ENCODE data around the gene PTX4. TPM values are rescaled to one million over a fixed set of nuclear protein-coding genes. Genes with fewer than 3 reads are reported as not detected.

Gene PTX4, protein sequence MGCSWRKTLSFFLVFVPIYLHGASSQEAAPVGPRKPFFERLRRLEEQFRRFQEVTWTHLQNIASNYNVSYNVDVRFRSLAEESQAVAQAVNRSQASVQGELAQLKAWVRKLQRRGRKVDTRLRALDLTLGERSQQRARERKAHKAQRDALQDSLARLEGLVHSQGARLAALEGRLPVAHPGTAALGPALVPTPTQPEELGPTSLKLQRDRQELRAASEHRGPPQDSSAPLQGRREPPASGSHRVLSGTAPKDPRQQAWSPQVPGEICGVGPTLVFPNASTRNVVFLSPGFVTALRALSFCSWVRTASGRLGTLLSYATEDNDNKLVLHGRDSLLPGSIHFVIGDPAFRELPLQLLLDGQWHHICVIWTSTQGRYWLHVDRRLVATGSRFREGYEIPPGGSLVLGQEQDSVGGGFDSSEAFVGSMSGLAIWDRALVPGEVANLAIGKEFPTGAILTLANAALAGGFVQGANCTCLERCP
- total RNA-seq = not detected

DNA sequence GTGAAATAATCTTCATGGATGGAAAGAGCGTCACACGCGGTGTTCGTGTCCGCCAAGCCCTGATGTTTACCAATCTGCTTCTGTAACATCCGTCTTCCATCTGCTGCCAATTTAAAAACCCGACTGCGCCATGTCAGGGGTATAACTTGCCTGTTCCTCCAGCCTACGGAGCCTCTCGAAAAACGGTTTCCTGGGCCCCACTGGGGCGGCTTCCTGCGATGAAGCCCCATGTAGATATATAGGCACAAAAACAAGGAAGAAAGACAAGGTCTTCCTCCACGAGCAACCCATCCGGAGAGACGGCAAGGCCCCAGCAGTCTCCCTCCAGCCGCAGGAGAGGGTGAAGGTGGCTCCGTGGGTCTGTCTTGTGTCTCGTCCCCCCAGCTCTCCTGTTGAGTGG, at the start of gene PTX4:
Gene PTX4, minus strand, starts transcription at position 326 of the 400 bp plus-strand sequence. Its CDS starts 35 bp downstream, at position 291.
- H3K9me3 Mint-ChIP-seq = no peaks in the 10 kb centered on the region
- H3K36me3 Mint-ChIP-seq (ENCODE audit: low read depth) = no peaks in the 10 kb centered on the region
- H3K27ac Mint-ChIP-seq = no peak within 1 kb of the TSS
- no peak for ATAC-seq (replicated peaks)
- no peak within 1 kb of the TSS for H3K4me3 Mint-ChIP-seq
- H3K27me3 Mint-ChIP-seq = no peaks in the 10 kb centered on the region
- no peaks in the 10 kb centered on the region for H3K4me1 Mint-ChIP-seq

DNA sequence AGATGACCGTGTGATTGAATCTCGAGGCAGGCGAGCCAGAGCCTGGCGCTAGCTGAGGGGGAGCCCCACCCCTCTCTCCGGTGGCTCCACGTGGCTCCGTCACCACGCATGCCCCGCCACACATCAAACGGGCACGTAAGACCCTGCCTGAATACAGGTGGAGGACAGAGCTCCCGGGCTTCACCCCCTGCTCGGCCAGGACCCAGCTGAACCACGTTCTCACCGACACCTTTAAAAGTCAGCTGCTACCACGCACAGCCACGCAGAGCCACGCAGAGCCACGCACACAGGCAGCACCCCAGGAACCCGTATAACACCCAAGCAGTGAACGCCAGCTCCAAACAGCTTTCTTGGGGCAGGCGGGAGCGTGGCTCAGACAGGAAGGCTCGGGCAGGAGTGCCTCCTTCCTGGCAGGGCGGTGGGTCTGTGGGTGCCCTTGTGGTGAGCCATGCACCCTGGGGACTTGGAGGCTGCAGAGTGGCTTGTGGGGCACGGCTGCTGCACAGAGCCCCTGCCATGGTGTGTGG, 49.1 kb upstream of the PTX4 start:
- no peaks in the 10 kb centered on the region for H3K27me3 Mint-ChIP-seq
- H3K36me3 Mint-ChIP-seq (ENCODE audit: low read depth) = peaks cover 56% of the 10 kb centered on the region
- ATAC-seq (replicated peaks) = no peak
- H3K27ac Mint-ChIP-seq = peak overlapping the region; percentile 24
- peaks cover 14% of the 10 kb centered on the region for H3K4me1 Mint-ChIP-seq
- peak overlapping the region; percentile 96 for H3K4me3 Mint-ChIP-seq
- H3K9me3 Mint-ChIP-seq = no peaks in the 10 kb centered on the region

DNA sequence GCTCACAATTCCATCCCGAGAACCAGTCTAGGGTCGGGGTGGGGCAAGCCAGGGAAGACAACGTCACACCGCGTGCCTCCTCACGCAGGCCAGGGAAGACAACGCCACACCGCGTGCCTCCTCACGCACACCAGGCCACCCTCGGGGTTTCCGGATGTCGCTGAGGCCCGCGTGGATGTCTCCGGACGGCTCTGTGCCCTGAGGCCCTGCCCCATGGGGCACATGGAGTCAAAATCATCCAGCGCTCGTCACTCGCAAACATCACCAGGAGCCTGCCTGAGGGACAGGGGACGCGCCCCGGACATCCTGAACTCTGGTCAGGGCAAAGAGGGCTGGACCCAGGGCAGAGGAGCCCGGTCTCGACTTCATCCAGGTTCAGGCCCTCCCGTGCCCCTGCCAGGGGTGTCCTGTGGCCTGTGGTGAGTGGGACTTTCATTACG, 48.4 kb upstream of the PTX4 start:
- Mint-ChIP-seq H3K27ac (peak overlapping the region; percentile 97), H3K9me3 (no peaks in the 10 kb centered on the region), H3K36me3 (ENCODE audit: low read depth) (peaks cover 56% of the 10 kb centered on the region), H3K27me3 (no peaks in the 10 kb centered on the region), H3K4me1 (peaks cover 14% of the 10 kb centered on the region), H3K4me3 (peak overlapping the region; percentile 96)
- ATAC-seq (replicated peaks) = no peak

DNA sequence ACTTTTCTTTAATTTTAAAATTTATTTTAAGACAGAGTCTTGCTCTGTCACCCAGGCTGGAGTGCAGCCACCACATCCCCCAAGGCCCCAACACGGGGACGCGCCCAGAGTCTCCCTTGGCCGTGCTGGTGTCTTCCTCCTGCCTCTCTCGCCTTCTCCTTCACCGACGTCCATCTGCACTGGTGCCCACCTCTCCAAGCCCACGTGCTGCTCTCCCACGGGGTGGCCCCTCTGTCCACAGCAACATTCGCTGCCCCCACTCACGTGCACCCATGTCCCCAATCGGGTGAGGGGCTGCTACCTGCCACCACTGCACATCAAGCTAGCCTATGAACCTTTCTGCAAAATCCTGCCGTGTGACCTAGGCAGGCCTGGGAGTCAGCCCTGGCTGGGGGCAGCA, 47.9 kb upstream of the PTX4 start:
- no peak for ATAC-seq (replicated peaks)
- peaks cover 14% of the 10 kb centered on the region for H3K4me1 Mint-ChIP-seq
- peak overlapping the region; percentile 97 for H3K27ac Mint-ChIP-seq
- H3K9me3 Mint-ChIP-seq = no peaks in the 10 kb centered on the region
- peak overlapping the region; percentile 96 for H3K4me3 Mint-ChIP-seq
- H3K27me3 Mint-ChIP-seq = no peaks in the 10 kb centered on the region
- H3K36me3 Mint-ChIP-seq (ENCODE audit: low read depth) = peaks cover 56% of the 10 kb centered on the region

DNA sequence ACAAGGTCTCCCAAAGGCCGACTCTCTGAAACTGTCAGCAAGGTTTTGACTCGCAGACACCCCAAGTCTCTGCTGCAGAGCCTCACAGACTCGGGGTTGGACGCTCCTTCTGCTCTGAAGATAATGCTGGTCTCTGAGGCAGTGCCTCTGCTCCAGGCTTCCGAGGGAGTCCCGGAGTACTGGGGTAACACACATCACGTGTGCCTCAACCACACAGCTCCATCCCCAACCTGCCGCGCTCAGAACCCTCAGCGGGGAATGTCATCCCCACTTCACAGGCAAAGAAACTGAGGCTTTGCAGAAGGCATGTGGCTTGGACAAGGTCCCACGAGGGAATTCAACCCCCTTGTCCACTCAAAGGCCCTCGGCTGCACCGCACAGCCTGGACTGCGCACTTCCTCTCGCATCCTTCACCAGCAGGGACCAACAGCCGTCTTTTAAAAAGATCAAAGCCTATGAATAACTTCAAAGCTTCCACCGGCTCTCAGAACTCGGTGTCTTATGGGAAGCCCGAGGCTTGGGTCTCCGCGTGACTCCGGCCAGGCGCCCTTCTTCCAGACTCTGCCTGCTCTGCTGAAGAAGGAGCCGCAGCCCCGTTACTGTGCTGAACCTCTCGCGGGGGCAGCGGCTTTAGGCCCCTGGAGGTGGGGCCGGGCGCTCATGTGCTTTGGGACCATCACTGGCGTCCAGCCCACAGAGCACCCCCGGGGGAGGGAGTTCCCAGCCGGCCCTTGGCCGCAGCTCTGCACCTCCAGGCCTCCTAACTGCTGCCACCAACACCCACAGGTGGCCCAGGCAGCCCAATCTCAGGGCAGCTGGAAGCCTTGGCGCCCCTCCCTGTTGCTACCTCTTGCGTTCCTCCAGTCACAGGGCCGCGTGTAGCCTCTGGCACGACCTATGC, 46.9 kb upstream of the PTX4 start:
- H3K4me3 Mint-ChIP-seq = peak overlapping the region; percentile 96
- no peaks in the 10 kb centered on the region for H3K27me3 Mint-ChIP-seq
- H3K4me1 Mint-ChIP-seq = peaks cover 14% of the 10 kb centered on the region
- ATAC-seq (replicated peaks) = peak; percentile 46
- H3K36me3 Mint-ChIP-seq (ENCODE audit: low read depth) = peaks cover 46% of the 10 kb centered on the region
- H3K9me3 Mint-ChIP-seq = no peaks in the 10 kb centered on the region
- H3K27ac Mint-ChIP-seq = peak overlapping the region; percentile 97

DNA sequence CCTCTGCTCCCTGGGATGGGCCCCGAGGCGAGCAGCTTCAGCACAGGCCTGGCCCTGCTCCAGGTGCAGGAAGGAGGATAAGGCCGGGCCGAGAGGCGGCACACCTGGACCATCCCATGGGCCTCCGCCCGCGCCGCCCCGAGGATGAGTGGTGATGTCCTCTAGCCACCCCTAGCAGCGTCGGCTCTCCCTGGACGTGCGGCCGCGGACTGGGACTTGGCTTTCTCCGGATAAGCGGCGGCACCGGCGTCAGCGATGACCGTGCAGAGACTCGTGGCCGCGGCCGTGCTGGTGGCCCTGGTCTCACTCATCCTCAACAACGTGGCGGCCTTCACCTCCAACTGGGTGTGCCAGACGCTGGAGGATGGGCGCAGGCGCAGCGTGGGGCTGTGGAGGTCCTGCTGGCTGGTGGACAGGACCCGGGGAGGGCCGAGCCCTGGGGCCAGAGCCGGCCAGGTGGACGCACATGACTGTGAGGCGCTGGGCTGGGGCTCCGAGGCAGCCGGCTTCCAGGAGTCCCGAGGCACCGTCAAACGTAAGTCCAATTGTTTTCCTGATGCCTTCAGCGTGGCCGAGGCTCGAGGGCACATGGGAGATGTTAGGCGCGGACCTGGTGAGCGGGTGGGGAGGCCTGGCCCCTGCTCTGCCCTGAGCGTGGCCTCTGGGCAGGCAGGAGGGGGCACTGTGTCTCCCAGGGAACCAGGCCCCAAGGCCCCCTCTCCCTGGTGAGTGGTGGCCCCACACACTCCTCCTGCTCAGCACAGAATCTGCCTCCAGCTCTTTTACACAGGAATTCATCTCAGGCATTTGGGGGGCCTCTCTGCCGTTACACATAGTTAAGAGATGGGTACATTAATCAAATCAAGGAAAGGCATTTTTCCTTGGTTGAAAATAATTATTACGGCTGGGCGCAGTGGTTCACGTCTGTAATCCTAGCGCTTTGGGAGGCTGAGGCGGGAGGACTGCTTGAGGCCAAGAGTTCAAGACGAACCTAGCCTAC, 45.6 kb upstream of the PTX4 start:
- Mint-ChIP-seq H3K27ac (peak overlapping the region; percentile 97), H3K4me3 (peak overlapping the region; percentile 96), H3K36me3 (ENCODE audit: low read depth) (peaks cover 43% of the 10 kb centered on the region), H3K4me1 (peaks cover 10% of the 10 kb centered on the region), H3K9me3 (no peaks in the 10 kb centered on the region), H3K27me3 (no peaks in the 10 kb centered on the region)
- ATAC-seq (replicated peaks) = peak; percentile 47

DNA sequence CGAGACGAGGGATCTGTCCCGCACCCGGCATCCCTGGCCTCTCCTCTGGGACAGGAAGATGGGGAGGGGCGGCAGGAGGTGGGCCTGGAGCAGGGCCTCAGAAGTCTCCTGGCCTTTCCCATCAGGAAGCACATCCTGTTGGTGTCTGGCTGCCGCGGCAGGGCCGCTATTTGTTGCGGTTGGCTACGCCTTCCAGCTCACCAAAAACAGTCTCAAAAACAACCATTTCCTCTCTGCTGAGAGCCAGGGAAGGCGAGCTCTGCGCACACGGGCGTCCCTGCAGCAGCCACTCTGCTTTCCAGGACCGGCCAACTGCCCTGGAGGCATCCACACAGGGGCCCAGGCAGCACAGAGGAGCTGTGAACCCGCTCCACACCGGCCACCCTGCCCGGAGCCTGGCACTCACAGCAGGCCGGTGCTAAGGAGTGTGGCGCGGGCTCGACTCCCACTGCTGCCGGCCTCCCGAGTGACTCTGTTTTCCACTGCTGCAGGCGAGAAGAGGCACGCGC, 44.8 kb upstream of the PTX4 start, which contains the start of gene TMEM204:
Gene TMEM204, plus strand, starts transcription at position 224 of the 509 bp plus-strand sequence. CDS start 610 bp downstream, outside the sequence.
- Mint-ChIP-seq H3K4me1 (peaks cover 9% of the 10 kb centered on the region), H3K27ac (peak within 1 kb of the TSS; percentile 97), H3K4me3 (peak within 1 kb of the TSS; percentile 96), H3K36me3 (ENCODE audit: low read depth) (peaks cover 40% of the 10 kb centered on the region), H3K27me3 (no peaks in the 10 kb centered on the region), H3K9me3 (no peaks in the 10 kb centered on the region)
- peak; percentile 43 for ATAC-seq (replicated peaks)

DNA sequence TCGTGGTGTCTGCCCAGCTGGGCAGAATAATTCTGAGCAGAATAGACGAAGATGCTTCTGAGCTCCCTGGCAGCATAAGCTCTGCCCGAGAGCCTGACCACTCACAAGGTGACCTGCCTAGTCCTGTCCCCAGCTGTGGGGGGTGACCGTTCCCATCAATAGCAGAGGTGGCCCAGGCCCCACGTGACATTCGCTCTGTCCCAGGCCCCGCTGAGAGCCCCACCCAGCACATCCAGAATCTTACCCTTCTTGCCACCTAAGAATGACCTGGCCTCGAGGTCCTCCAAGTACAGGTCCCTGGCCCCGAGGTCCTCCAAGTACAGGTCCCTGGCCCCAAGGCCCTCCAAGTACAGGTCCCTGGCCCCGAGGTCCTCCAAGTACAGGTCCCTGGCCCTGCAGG, 44.0 kb upstream of the PTX4 start:
- no peak for ATAC-seq (replicated peaks)
- H3K4me3 Mint-ChIP-seq = peak overlapping the region; percentile 96
- peaks cover 6% of the 10 kb centered on the region for H3K4me1 Mint-ChIP-seq

DNA sequence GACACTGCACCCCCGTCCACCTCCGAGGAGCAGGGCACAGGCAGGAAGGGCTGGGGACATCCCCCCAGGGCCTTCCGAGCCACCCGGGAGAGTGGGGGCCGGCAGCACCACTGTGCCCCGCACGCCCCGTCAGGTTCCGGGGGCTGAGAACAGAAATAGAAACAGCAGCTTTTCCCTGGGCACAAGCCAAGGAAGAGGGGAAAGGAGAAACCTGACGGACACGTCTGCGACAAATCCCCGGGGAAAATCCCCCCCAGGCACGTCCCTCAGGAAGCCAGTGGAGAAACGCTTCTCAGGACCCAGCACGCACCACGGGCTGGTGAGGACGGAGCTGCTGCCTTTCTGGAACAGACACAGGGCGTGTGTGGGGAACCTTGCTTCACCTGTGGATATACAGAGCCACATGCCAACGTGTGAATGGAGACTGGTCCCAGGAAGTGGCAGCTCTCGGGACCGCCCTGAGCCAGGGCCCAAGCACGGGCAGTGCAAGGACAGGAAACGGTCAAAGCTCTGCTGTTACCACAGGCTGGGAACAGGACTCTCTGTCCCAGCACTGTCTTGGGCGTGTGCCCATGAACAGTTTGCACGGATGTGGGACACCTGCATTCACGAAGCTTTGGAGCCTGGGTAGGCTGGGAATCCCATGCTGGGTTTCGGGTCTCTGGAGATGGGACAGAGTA, 43.5 kb upstream of the PTX4 start:
- peaks cover 28% of the 10 kb centered on the region for H3K36me3 Mint-ChIP-seq (ENCODE audit: low read depth)
- peaks cover 6% of the 10 kb centered on the region for H3K4me1 Mint-ChIP-seq
- H3K9me3 Mint-ChIP-seq = no peaks in the 10 kb centered on the region
- ATAC-seq (replicated peaks) = no peak
- peak overlapping the region; percentile 96 for H3K4me3 Mint-ChIP-seq
- no peak overlapping the region for H3K27ac Mint-ChIP-seq
- no peaks in the 10 kb centered on the region for H3K27me3 Mint-ChIP-seq

More for the DNA sequence above, 44.0 kb upstream of the PTX4 start:
- no peak overlapping the region for H3K27ac Mint-ChIP-seq
- peaks cover 33% of the 10 kb centered on the region for H3K36me3 Mint-ChIP-seq (ENCODE audit: low read depth)
- H3K27me3 Mint-ChIP-seq = no peaks in the 10 kb centered on the region
- H3K9me3 Mint-ChIP-seq = no peaks in the 10 kb centered on the region

DNA sequence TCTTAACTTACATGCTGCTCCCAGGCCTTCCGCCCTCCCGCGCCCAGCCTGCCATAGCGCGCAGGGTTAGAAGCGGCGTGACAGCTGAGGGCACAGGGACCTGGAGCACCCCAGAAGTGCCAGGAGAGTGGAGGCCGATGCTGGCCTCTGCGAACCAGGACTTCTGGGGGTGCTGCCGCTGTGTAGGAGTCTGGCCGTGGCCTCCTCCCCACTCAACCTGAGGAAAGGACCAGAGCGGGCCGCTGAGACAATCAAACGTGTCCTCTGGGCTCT, 42.8 kb upstream of the PTX4 start:
- peaks cover 21% of the 10 kb centered on the region for H3K36me3 Mint-ChIP-seq (ENCODE audit: low read depth)
- H3K4me1 Mint-ChIP-seq = peaks cover 1% of the 10 kb centered on the region
- no peaks in the 10 kb centered on the region for H3K9me3 Mint-ChIP-seq
- H3K27ac Mint-ChIP-seq = no peak overlapping the region
- no peak for ATAC-seq (replicated peaks)
- no peaks in the 10 kb centered on the region for H3K27me3 Mint-ChIP-seq
- H3K4me3 Mint-ChIP-seq = no peak overlapping the region

DNA sequence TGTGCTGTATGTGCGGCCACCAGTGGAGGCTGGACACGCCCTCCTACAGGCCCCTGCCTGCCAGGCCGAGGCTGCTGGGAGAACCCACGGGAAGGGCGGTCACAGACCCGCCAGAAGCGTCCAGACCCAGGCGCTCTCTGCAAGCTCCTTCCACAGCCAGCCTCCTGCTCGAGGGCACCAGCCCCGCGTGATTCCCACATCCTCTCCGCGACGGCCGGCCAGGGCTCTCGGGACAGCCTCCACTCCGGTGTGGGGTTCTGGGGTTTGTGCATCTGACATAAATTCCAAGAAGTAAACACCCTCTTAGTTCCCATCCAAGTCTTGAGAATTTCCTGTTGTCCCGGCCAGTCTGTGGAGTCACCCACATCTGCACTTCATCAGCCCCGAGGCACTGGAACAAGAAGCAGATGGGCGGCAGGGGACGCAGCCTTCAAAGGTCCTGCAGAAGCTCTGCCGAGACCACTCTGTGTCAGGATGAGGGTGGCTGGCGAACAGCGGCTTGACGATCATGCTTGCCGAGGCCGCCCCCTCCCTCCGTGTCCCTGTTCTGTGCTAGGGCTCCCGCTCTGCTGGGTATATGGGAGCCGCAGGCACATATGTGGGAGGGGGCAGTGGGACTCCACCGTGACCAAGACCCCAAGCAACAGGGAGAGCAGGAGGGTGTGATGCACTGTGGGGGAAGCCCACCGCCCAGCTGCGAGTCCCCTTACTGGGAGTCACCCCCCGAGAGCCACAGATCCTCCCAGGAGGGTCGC, 42.3 kb upstream of the PTX4 start:
- Mint-ChIP-seq H3K4me3 (no peak overlapping the region), H3K4me1 (no peaks in the 10 kb centered on the region), H3K27me3 (no peaks in the 10 kb centered on the region), H3K27ac (no peak overlapping the region), H3K36me3 (ENCODE audit: low read depth) (peaks cover 16% of the 10 kb centered on the region), H3K9me3 (no peaks in the 10 kb centered on the region)
- no peak for ATAC-seq (replicated peaks)

DNA sequence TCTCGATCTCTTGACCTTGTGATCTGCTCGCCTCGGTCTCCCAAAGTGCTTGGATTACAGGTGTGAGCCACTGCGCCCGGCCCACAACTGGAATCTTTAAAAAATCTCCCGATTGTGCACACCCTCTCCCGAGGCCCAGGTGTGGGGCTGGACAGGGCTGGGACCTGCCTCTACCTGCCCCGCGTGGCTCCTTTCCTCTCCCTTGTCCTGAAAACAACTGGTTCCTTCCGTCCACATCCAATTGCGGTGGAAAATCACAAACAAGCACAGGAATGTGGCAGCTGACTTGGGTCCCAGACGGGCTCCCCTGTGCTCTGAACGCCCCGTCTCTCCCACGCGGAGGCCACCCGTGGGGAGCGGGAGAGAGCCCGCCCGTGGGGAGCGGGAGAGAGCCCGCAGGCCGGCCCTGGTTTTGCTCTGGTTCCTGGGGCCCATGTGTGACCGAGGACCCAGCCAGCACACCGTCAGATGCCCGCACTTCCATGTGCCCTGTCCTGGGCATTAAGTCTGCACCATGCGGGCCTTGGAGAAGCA, 41.7 kb upstream of the PTX4 start:
- Mint-ChIP-seq H3K36me3 (ENCODE audit: low read depth) (peaks cover 10% of the 10 kb centered on the region), H3K9me3 (no peaks in the 10 kb centered on the region), H3K27ac (no peak overlapping the region), H3K4me3 (no peak overlapping the region), H3K27me3 (no peaks in the 10 kb centered on the region), H3K4me1 (no peaks in the 10 kb centered on the region)
- no peak for ATAC-seq (replicated peaks)
